Liver (tissue), 9 donors: ENCODE data around the gene GHR. TPM values are rescaled to one million over a fixed set of nuclear protein-coding genes. Genes with fewer than 3 reads are reported as not detected.
A peak's percentile ranks its signal among the peaks of the same experiment; 100 is the strongest.

ENCODE experiments used
- DNase-seq: peaks from one replicate; pipeline ENCODE4 v3.0.0-alpha.2; 2017; ENCODE audit warnings: low spot score
- H3K27ac ChIP-seq, 2 donors: one replicate each; pipeline ENCODE4 v1.7.0; 2013; ENCODE audit warnings: inconsistent platforms in 2 of 2, low read length in 2 of 2, control low read depth in 1 of 2, low read depth in 1 of 2, mild to moderate bottlenecking in 1 of 2
- H3K27me3 ChIP-seq, 4 donors: one replicate each; pipeline versions ENCODE4 v1.6.1 to v1.7.0; 2013; ENCODE audit warnings: low read length in 3 of 4, inconsistent platforms in 1 of 4, mild to moderate bottlenecking in 1 of 4, moderate library complexity in 1 of 4; ENCODE audit not compliant: control insufficient read depth in 4 of 4, insufficient read depth in 4 of 4
- H3K36me3 ChIP-seq, 4 donors: one replicate each; pipeline versions ENCODE4 v1.6.1 to v1.7.0; 2013; ENCODE audit warnings: low read length in 3 of 4, mild to moderate bottlenecking in 3 of 4, low read depth in 1 of 4, moderate library complexity in 1 of 4; ENCODE audit not compliant: control insufficient read depth in 4 of 4, insufficient read depth in 3 of 4
- H3K4me1 ChIP-seq, 4 donors: one replicate each; pipeline versions ENCODE4 v1.6.1 to v1.7.0; 2013; ENCODE audit warnings: low read length in 3 of 4, mild to moderate bottlenecking in 3 of 4, moderate library complexity in 1 of 4; ENCODE audit not compliant: control insufficient read depth in 4 of 4, insufficient read depth in 4 of 4
- H3K4me3 ChIP-seq, 3 donors: one replicate each; pipeline versions ENCODE4 v1.6.1 to v1.7.0; 2013; ENCODE audit warnings: low read length in 3 of 3, control low read depth in 1 of 3, low read depth in 1 of 3, mild to moderate bottlenecking in 1 of 3
- H3K9ac ChIP-seq, 2 donors: one replicate each; pipeline ENCODE4 v1.7.0; 2013; ENCODE audit warnings: low read length in 2 of 2, mild to moderate bottlenecking in 2 of 2, moderate library complexity in 2 of 2, control low read depth in 1 of 2, low read depth in 1 of 2
- H3K9me3 ChIP-seq, 4 donors: one replicate each; pipeline versions ENCODE4 v1.6.1 to v1.7.0; 2013; ENCODE audit warnings: low read length in 3 of 4; ENCODE audit not compliant: control insufficient read depth in 4 of 4
- ATF3 ChIP-seq: IDR thresholded peaks from 2 replicates; pipeline ENCODE4 v1.6.1; 2016; ENCODE audit warnings: antibody characterized with exemption
- EGR1 ChIP-seq, 2 donors: IDR thresholded peaks; 2 replicates each; pipeline ENCODE4 v1.6.1; 2016 to 2018; ENCODE audit warnings: antibody characterized with exemption in 2 of 2, low read depth in 2 of 2
- FOXA1 ChIP-seq: IDR thresholded peaks from 2 replicates; pipeline ENCODE4 v1.6.1; 2016; ENCODE audit warnings: antibody characterized with exemption
- FOXA2 ChIP-seq: IDR thresholded peaks from 2 replicates; pipeline ENCODE4 v1.6.1; 2016; ENCODE audit warnings: antibody characterized with exemption
- GABPA ChIP-seq, 2 donors: IDR thresholded peaks in 1 of 2; conservative IDR thresholded peaks in 1 of 2; 2 replicates each; pipeline ENCODE4 v1.6.1; 2016; ENCODE audit warnings: antibody characterized with exemption in 2 of 2, mild to moderate bottlenecking in 1 of 2, moderate library complexity in 1 of 2
- HNF4A ChIP-seq, 2 donors: conservative IDR thresholded peaks; 2 replicates each; pipeline ENCODE4 v1.6.1; 2016; ENCODE audit warnings: antibody characterized with exemption in 2 of 2, mild to moderate bottlenecking in 2 of 2
- HNF4G ChIP-seq: IDR thresholded peaks from 2 replicates; pipeline ENCODE4 v1.6.1; 2016; ENCODE audit warnings: antibody characterized with exemption
- JUND ChIP-seq, 2 donors: IDR thresholded peaks; 2 replicates each; pipeline ENCODE4 v1.6.1; 2016; ENCODE audit warnings: antibody characterized with exemption in 2 of 2
- MAX ChIP-seq: IDR thresholded peaks from 2 replicates; pipeline ENCODE4 v1.6.1; 2016; ENCODE audit warnings: antibody characterized with exemption
- RAD21 ChIP-seq, 2 donors: IDR thresholded peaks; 2 replicates each; pipeline ENCODE4 v1.6.1; 2016; ENCODE audit warnings: antibody characterized with exemption in 2 of 2, mild to moderate bottlenecking in 2 of 2
- REST ChIP-seq: IDR thresholded peaks from 2 replicates; pipeline ENCODE4 v1.6.1; 2016; ENCODE audit warnings: antibody characterized with exemption, mild to moderate bottlenecking
- RXRA ChIP-seq, 2 donors: IDR thresholded peaks; 2 replicates each; pipeline ENCODE4 v1.6.1; 2017 to 2018; ENCODE audit warnings: antibody characterized with exemption in 2 of 2, mild to moderate bottlenecking in 1 of 2
- SP1 ChIP-seq: IDR thresholded peaks from 2 replicates; pipeline ENCODE4 v1.6.1; 2018; ENCODE audit warnings: antibody characterized with exemption, mild to moderate bottlenecking
- TAF1 ChIP-seq: conservative IDR thresholded peaks from 2 replicates; pipeline ENCODE4 v1.6.1; 2016; ENCODE audit warnings: antibody characterized with exemption, mild to moderate bottlenecking
- YY1 ChIP-seq: IDR thresholded peaks from 2 replicates; pipeline ENCODE4 v1.6.1; 2016; ENCODE audit warnings: antibody characterized with exemption, mild to moderate bottlenecking
- ZBTB33 ChIP-seq: IDR thresholded peaks from 2 replicates; pipeline ENCODE4 v1.6.1; 2016; ENCODE audit warnings: antibody characterized with exemption
- WGBS: extraction: QIAGEN DNeasy Blood & Tissue Kit; methylation state at CpG from one replicate; pipeline ENCODE4 v1.1.7; 2013; 5-methylcytosine and 5-hydroxymethylcytosine counted together
- polyA plus RNA-seq, 2 donors: library from polyadenylated mRNA; stranded (reverse) in 1 of 2; unstranded in 1 of 2; fragments of 200-250 nt in 1 of 2; fragments of >200 nt in 1 of 2; fragmentation: Nextera tagmentation in 1 of 2; extraction: Ambion mirVana in 1 of 2; gene quantifications; one replicate each; pipeline versions ENCODE4 v1.2.1 to v1.2.3, GENCODE V29; 2013 to 2015
- total RNA-seq, 2 donors: library from RNA; depleted of rRNA; stranded (reverse); fragments of >200 nt; gene quantifications; one replicate each; pipeline ENCODE4 v1.2.3, GENCODE V29; 2014
- donor health status: healthy.
- donor health status: healthy.
- donor health status: healthy.
- donor health status: healthy.
- donor health status: healthy.

The GHR gene
- total and polyA plus RNA-seq, 4 donors = 6.6 to 104 (median 20.9) TPM

GRCh38 chr5:42597318-42597937, 174.2 kb downstream of the GHR start:
- TF ChIP-seq RXRA (IDR thresholded peaks at IDR 0.05) = no peak
- TF ChIP-seq FOXA2 = no peak
- TF ChIP-seq ZBTB33 = no peak
- Histone ChIP-seq H3K27me3 (no peaks in the 10 kb centered on the region), H3K9me3 (no peaks in the 10 kb centered on the region), H3K36me3 (no peaks in the 10 kb centered on the region), H3K4me3 (no peak overlapping the region), H3K4me1 (peaks cover 6 to 56% (median 40%) of the 10 kb centered on the region in 4 donors), H3K9ac (peak overlapping the region in 1 of 2 donors; percentile 31), H3K27ac (peak overlapping the region; percentile 76 to 77)
- 66% methylated on average over 4 of the region's 4 CpGs for WGBS
- no peak for DNase-seq

- Histone ChIP-seq H3K27me3 (no peaks in the 10 kb centered on the region), H3K4me3 (no peak overlapping the region), H3K9me3 (no peaks in the 10 kb centered on the region), H3K27ac (peak overlapping the region; percentile 76 to 77), H3K4me1 (peaks cover 6 to 59% (median 43%) of the 10 kb centered on the region in 4 donors), H3K36me3 (no peaks in the 10 kb centered on the region), H3K9ac (no peak overlapping the region)
- TF ChIP-seq ATF3 (no peak), MAX (no peak), EGR1 (IDR thresholded peaks at IDR 0.05; ENCODE audit: low read depth in 2 of 2) (no peak), TAF1 (no peak), JUND (IDR thresholded peaks at IDR 0.05) (peak in 1 of 2 donors; percentile 9), RXRA (IDR thresholded peaks at IDR 0.05) (peak in 1 of 2 donors; percentile 12), HNF4A (conservative IDR thresholded peaks at IDR 0.05) (peak in 1 of 2 donors; percentile 24), HNF4G (no peak), SP1 (no peak)
- DNase-seq = no peak
Observed at GRCh38 chr5:42598311-42598710, 175.1 kb downstream of the GHR start.

- Histone ChIP-seq H3K27me3 (no peaks in the 10 kb centered on the region), H3K9ac (no peak overlapping the region), H3K27ac (peak overlapping the region in 1 of 2 donors; percentile 77), H3K4me1 (peaks cover 6 to 59% (median 45%) of the 10 kb centered on the region in 4 donors), H3K9me3 (no peaks in the 10 kb centered on the region), H3K4me3 (no peak overlapping the region), H3K36me3 (no peaks in the 10 kb centered on the region)
- no peak for DNase-seq
- TF ChIP-seq TAF1 (no peak), HNF4G (no peak), HNF4A (conservative IDR thresholded peaks at IDR 0.05) (peak; percentile 26 to 69), SP1 (no peak), MAX (peak; percentile 36), FOXA2 (no peak), JUND (IDR thresholded peaks at IDR 0.05) (peak in 1 of 2 donors; percentile 39), ZBTB33 (no peak), FOXA1 (no peak), GABPA (IDR thresholded peaks at IDR 0.05 in 1 of 2, conservative IDR thresholded peaks at IDR 0.05 in 1 of 2) (no peak), RXRA (IDR thresholded peaks at IDR 0.05) (peak; percentile 5 to 77), YY1 (no peak), REST (no peak), RAD21 (IDR thresholded peaks at IDR 0.05) (no peak), EGR1 (IDR thresholded peaks at IDR 0.05; ENCODE audit: low read depth in 2 of 2) (no peak)
- 31% methylated on average over 3 of the region's 3 CpGs for WGBS
Observed at GRCh38 chr5:42599106-42599505, 175.9 kb downstream of the GHR start.
